K562 (cell line): ENCODE data around the gene NENF. TPM values are rescaled to one million over a fixed set of nuclear protein-coding genes. Genes with fewer than 3 reads are reported as not detected.

Source experiments
- CHD1 ChIP-seq: fragments of 200-600 bp; sonication (generic); IDR thresholded peaks from one replicate; pipeline ENCODE4 v1.6.1; 2012; ENCODE audit warnings: mild to moderate bottlenecking, moderate library complexity, low read length, inconsistent platforms
- ESRRA ChIP-seq: fragments of 450-650 bp; IDR thresholded peaks from 2 replicates; pipeline ENCODE4 v1.6.1; 2014; ENCODE audit warnings: low read depth, mild to moderate bottlenecking, moderate library complexity, borderline replicate concordance
- KLF6 ChIP-seq: fragments of 250-450 bp; sonication (Bioruptor Pico); IDR thresholded peaks from 2 replicates; pipeline ENCODE4 v1.4.0; 2020; ENCODE audit warnings: mild to moderate bottlenecking, moderate library complexity, borderline replicate concordance
- RBFOX2 ChIP-seq: fragments of 200-400 bp; formaldehyde crosslinking; IDR thresholded peaks from 2 replicates; pipeline ENCODE4 v1.6.1; 2017; ENCODE audit warnings: low read depth, mild to moderate bottlenecking, low read length, moderate library complexity
- RERE ChIP-seq: sonication (generic); formaldehyde crosslinking; IDR thresholded peaks from 2 replicates; pipeline ENCODE4 v1.8.0; 2023; ENCODE audit warnings: missing genetic modification reagents, mild to moderate bottlenecking, borderline replicate concordance
- SIN3A ChIP-seq, 2 experiments: fragments of 150-350 bp in 1 of 2; IDR thresholded peaks; 2 replicates each; pipeline ENCODE4 v1.6.1; 2011 to 2016; ENCODE audit warnings: borderline replicate concordance in 2 of 2, low read depth in 2 of 2, low read length in 2 of 2, mild to moderate bottlenecking in 2 of 2, moderate library complexity in 2 of 2; ENCODE audit not compliant: control insufficient read depth in 1 of 2
- SIN3B ChIP-seq: fragments of 450-650 bp; IDR thresholded peaks from 2 replicates; pipeline ENCODE4 v1.6.1; 2017; ENCODE audit warnings: low read depth, mild to moderate bottlenecking, moderate library complexity
- SMAD4 ChIP-seq: fragments of 250-450 bp; sonication (Bioruptor Pico); conservative IDR thresholded peaks from 2 replicates; pipeline ENCODE4 v1.8.0; 2021; ENCODE audit warnings: inconsistent platforms, mild to moderate bottlenecking, moderate library complexity
- SRF ChIP-seq, 2 experiments: fragments of 250-450, 450-650 bp in 1 of 2; sonication (Bioruptor Pico) in 1 of 2; sonication (generic) in 1 of 2; formaldehyde crosslinking; IDR thresholded peaks; 2 replicates each; pipeline versions ENCODE4 v1.5.0 to v1.5.1; 2020 to 2022; ENCODE audit warnings: mild to moderate bottlenecking in 1 of 2, missing genetic modification reagents in 1 of 2
- TSC22D4 ChIP-seq: fragments of 450-650 bp; IDR thresholded peaks from 2 replicates; pipeline ENCODE4 v1.6.1; 2016; ENCODE audit warnings: missing genetic modification characterization, missing biosample characterization, control low read depth
- ZKSCAN1 ChIP-seq: fragments of 150-350 bp; IDR thresholded peaks from 2 replicates; pipeline ENCODE4 v1.6.1; 2016; ENCODE audit warnings: low read depth, low read length
- ZNF589 ChIP-seq: fragments of 200-800 bp; sonication (Bioruptor generic); IDR thresholded peaks from 2 replicates; pipeline ENCODE4 v1.6.1; 2016; ENCODE audit warnings: low read depth, missing genetic modification characterization, missing compliant biosample characterization
- polyA plus RNA-seq, 8 experiments: library from polyadenylated mRNA; depleted of rRNA in 4 of 8; stranded (reverse) in 5 of 8; unstranded in 3 of 8; fragments of >200 nt; fragmentation: Nextera tagmentation in 2 of 8; fragmentation: Illumina TruSeq in 1 of 8; extraction: Ambion mirVana in 2 of 8; extraction: Trizol in 1 of 8; gene quantifications; 2 replicates each; pipeline versions ENCODE4 v1.2.1 to v1.2.3, GENCODE V29; 2011 to 2014; ENCODE audit warnings: inconsistent platforms in 1 of 8, missing spikeins in 1 of 8
- total RNA-seq, 7 experiments: library from RNA; depleted of rRNA in 6 of 7; stranded (reverse); fragments of >200 nt in 6 of 7; fragmentation: Illumina TruSeq in 2 of 7; extraction: Trizol in 2 of 7; gene quantifications; 2 replicates each; pipeline versions ENCODE4 v1.2.1 to v1.2.3, GENCODE V29; 2011 to 2021; ENCODE audit warnings: low replicate concordance in 1 of 7
- TF ChIP-seq, protein P1 (sequence below): fragments of 200-800 bp; sonication (Bioruptor generic); IDR thresholded peaks from 2 replicates; pipeline ENCODE4 v1.6.1; 2017; ENCODE audit warnings: missing genetic modification characterization, missing compliant biosample characterization

The NENF gene
- total and polyA plus RNA-seq, 9 of the 15 experiments (the other 6 are each of a cell fraction or from before 2014, with no cell fraction given) = 6.1 to 100 (median 72.8) TPM

DNA sequence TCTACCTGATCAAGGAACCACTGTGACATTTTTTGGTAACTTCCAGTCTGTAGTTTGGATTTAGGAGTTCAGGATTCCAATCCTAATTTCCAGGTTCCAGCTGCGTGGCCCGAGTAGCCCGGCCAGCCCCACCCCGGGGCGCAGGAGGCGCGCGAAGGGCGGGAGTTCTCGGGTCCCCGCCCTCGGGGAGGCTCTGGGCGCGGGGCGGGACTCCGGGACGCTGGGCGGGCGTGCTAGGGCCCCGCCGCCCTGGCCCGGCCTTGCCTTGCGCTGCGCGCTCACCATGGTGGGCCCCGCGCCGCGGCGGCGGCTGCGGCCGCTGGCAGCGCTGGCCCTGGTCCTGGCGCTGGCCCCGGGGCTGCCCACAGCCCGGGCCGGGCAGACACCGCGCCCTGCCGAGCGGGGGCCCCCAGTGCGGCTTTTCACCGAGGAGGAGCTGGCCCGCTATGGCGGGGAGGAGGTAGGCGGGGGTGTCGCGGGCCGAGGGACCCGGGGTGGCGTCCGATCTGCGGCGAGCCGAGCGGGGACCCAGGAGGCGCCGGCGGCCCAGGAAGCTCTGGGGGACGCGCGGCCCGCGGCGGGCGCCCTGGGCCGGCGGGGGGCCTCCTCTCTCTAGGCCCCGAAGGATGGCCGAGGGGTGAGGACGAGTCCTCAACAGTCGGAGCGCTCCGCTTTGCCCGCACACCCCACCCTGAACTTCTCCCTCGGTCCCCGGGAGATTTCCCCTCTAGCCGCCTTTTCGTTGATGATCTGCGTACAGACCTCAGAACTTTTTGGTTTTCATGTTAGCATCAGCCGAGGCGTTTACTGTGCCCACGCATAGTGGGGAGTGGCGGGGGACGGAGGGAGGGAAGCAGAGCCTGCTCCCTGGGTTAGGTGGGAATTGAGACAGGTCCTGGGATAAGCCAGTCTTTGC lies at the start of gene NENF (continued):
- TF ChIP-seq ZNF589 (peak; percentile 66; the same call in 1 of the 2 replicates), KLF6 (peak; percentile 59; the same call in 1 of the 2 replicates), SMAD4 (CRISPR knock-in tag) (peak; percentile 73; the same call in 1 of the 2 replicates), ESRRA (peak; percentile 6; the same call in 1 of the 2 replicates), RERE (CRISPR knock-in tag) (no peak), RBFOX2 (peak; percentile 87), SRF (CRISPR knock-in tag; IDR thresholded peaks at IDR 0.05) (0 out of 4 replicates have a peak, but pooled peaks of 1 of the 2 experiments have one; percentile 28), ZKSCAN1 (no peak), SIN3A (IDR thresholded peaks at IDR 0.05; ENCODE audit: borderline replicate concordance in 2 of 2, control insufficient read depth in 1 of 2, low read depth in 2 of 2, low read length in 2 of 2) (peak in 1 of 2 experiments; percentile 78; a peak in 1 of 4 replicates), SIN3B (peak; percentile 65), TSC22D4 (tag) (no peak), CHD1 (peak; percentile 77)
- TF ChIP-seq, protein P1, sequence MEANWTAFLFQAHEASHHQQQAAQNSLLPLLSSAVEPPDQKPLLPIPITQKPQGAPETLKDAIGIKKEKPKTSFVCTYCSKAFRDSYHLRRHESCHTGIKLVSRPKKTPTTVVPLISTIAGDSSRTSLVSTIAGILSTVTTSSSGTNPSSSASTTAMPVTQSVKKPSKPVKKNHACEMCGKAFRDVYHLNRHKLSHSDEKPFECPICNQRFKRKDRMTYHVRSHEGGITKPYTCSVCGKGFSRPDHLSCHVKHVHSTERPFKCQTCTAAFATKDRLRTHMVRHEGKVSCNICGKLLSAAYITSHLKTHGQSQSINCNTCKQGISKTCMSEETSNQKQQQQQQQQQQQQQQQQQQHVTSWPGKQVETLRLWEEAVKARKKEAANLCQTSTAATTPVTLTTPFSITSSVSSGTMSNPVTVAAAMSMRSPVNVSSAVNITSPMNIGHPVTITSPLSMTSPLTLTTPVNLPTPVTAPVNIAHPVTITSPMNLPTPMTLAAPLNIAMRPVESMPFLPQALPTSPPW (CRISPR knock-in tag) = peak; percentile 87
